Measurements from ENCODE around the gene RNF169.

RNF169 gene

DNA sequence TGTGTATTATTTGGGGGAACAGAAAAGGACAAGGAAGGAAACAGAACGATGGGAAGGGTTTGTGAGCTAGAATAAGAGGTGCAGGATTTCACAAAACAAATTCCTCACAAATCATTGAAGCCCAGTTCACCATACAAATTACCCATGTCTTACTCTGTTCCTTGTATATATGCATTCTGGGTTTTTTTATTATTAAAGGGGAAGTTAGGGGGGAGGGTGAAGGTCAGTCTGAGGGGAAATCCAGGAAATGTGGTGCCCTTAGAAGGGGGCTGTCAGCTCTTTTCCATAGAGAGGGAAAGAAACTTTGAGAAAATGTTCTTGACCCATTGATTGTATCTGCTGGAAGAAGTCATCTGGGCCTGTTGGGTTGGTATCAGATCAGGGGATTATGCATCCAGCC lies 90.8 kb downstream of the RNF169 start:
- no peak overlapping the region for H3K27ac Mint-ChIP-seq
- no peaks in the 10 kb centered on the region for H3K27me3 Mint-ChIP-seq
- H3K4me1 Mint-ChIP-seq = no peaks in the 10 kb centered on the region
- H3K4me3 Mint-ChIP-seq = no peak overlapping the region
- no peaks in the 10 kb centered on the region for H3K9me3 Mint-ChIP-seq
- CTCF ChIA-PET = interaction anchor here (1.0 to 1.3 kb wide), 2 partner anchors 12 to 100 kb away, joined by 3 read pairs; no protein-coding TSS in a partner anchor
- no peak for DNase-seq
- H3K36me3 Mint-ChIP-seq = peaks cover 37% of the 10 kb centered on the region

- no peaks in the 10 kb centered on the region for H3K27me3 Mint-ChIP-seq
- H3K4me1 Mint-ChIP-seq = no peaks in the 10 kb centered on the region
- no peak overlapping the region for H3K27ac Mint-ChIP-seq
- no peak for DNase-seq
- H3K9me3 Mint-ChIP-seq = no peaks in the 10 kb centered on the region
- H3K4me3 Mint-ChIP-seq = no peak overlapping the region
- H3K36me3 Mint-ChIP-seq = peaks cover 35% of the 10 kb centered on the region
- CTCF ChIA-PET = interaction anchor here (1.3 kb wide), 1 partner anchor 100 kb away, joined by 3 read pairs; no protein-coding TSS in a partner anchor
Observed at GRCh38 chr11:74839971-74840370, 91.3 kb downstream of the RNF169 start.

GRCh38 chr11:74840486-74840885 lies 91.8 kb downstream of the RNF169 start:
- H3K4me3 Mint-ChIP-seq = no peak overlapping the region
- H3K36me3 Mint-ChIP-seq = peaks cover 32% of the 10 kb centered on the region
- no peak for DNase-seq
- H3K27ac Mint-ChIP-seq = no peak overlapping the region
- CTCF ChIA-PET = interaction anchor here (1.3 kb wide), 1 partner anchor 101 kb away, joined by 3 read pairs; no protein-coding TSS in a partner anchor
- H3K9me3 Mint-ChIP-seq = no peaks in the 10 kb centered on the region
- no peaks in the 10 kb centered on the region for H3K27me3 Mint-ChIP-seq
- H3K4me1 Mint-ChIP-seq = no peaks in the 10 kb centered on the region

GRCh38 chr11:74842967-74843366 lies 94.3 kb downstream of the RNF169 start:
- CTCF ChIA-PET = no interaction called here
- Mint-ChIP-seq H3K9me3 (no peaks in the 10 kb centered on the region), H3K4me3 (no peak overlapping the region), H3K36me3 (peaks cover 20% of the 10 kb centered on the region), H3K27ac (no peak overlapping the region), H3K27me3 (no peaks in the 10 kb centered on the region), H3K4me1 (peaks cover 8% of the 10 kb centered on the region)
- no peak for DNase-seq

DNA sequence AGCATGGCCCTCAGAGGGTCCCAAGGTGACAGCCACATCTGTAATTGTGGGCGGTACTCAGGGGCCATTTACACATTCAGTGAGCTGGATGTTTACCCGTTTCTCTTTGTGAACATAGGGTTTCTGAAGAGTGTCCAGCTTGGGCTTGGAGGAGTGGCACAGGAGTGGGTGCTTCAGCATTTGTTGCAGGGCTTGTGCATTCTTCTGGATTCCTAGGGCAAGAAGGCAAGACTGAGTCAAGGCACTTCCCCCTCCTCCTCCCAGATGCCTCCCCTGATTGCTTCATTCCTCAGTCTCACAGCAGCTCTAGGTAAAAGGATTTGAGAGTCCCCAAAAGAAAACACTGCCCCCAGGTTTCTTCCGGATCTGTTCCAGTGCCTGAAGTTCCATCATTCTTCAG lies 95.4 kb downstream of the RNF169 start:
- DNase-seq = no peak
- H3K27ac Mint-ChIP-seq = no peak overlapping the region
- H3K36me3 Mint-ChIP-seq = peaks cover 20% of the 10 kb centered on the region
- H3K27me3 Mint-ChIP-seq = no peaks in the 10 kb centered on the region
- peaks cover 8% of the 10 kb centered on the region for H3K4me1 Mint-ChIP-seq
- H3K4me3 Mint-ChIP-seq = no peak overlapping the region
- CTCF ChIA-PET = no interaction called here
- H3K9me3 Mint-ChIP-seq = no peaks in the 10 kb centered on the region

DNA sequence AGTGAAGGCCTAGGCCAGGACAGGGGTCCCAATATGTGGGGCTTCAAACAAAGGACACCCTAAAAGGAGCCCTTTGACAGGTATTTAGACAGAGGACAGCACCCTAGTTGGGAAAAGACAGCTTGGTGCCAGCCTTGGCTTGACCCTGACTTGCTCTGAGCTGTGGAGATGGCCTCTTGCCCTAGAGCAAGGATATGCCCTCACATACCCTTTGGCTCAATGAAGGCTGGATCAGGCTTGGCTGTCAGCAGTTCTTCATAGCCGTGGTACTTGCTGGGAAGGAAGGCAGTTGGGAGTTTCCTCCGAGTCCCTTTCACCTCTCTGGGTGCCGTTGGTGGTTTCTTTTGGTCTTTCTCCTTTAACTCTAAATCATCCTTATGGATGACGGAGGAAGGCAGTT lies 96.2 kb downstream of the RNF169 start:
- H3K4me3 Mint-ChIP-seq = no peak overlapping the region
- CTCF ChIA-PET = no interaction called here
- peaks cover 8% of the 10 kb centered on the region for H3K4me1 Mint-ChIP-seq
- no peaks in the 10 kb centered on the region for H3K27me3 Mint-ChIP-seq
- H3K27ac Mint-ChIP-seq = no peak overlapping the region
- peaks cover 20% of the 10 kb centered on the region for H3K36me3 Mint-ChIP-seq
- no peak for DNase-seq
- H3K9me3 Mint-ChIP-seq = no peaks in the 10 kb centered on the region

GRCh38 chr11:74845978-74846517 lies 97.4 kb downstream of the RNF169 start:
- Mint-ChIP-seq H3K27ac (no peak overlapping the region), H3K4me1 (peaks cover 8% of the 10 kb centered on the region), H3K9me3 (no peaks in the 10 kb centered on the region), H3K4me3 (no peak overlapping the region), H3K27me3 (no peaks in the 10 kb centered on the region), H3K36me3 (peaks cover 15% of the 10 kb centered on the region)
- CTCF ChIA-PET = interaction anchor here (0.7 kb wide), 1 partner anchor 211 kb away, joined by 3 read pairs; no protein-coding TSS in a partner anchor
- DNase-seq = no peak

DNA sequence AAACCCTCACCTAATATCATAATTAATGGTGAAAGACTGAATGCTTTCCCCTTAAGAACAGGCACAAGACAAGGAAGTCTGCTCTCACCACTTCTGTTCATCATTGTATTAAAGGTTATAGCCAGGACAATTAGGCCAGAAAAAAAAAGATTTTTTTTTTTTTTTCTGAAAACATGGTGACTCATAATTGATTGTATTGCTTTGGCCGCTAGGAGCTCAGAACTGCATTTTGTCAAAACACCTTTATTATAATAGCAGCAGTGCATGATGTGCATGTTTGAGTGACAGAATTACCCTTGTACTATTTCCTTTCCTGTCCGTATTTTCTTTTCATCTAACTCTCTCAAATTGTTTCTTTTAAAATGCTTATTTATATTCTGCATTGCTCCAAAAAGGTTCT lies 98.1 kb downstream of the RNF169 start:
- CTCF ChIA-PET = interaction anchor here (0.7 kb wide), 1 partner anchor 211 kb away, joined by 3 read pairs; no protein-coding TSS in a partner anchor
- Mint-ChIP-seq H3K4me3 (no peak overlapping the region), H3K27ac (no peak overlapping the region), H3K27me3 (no peaks in the 10 kb centered on the region), H3K36me3 (peaks cover 20% of the 10 kb centered on the region), H3K9me3 (no peaks in the 10 kb centered on the region), H3K4me1 (peaks cover 8% of the 10 kb centered on the region)
- DNase-seq = no peak

GRCh38 chr11:74847395-74847794 lies 98.7 kb downstream of the RNF169 start:
- CTCF ChIA-PET = no interaction called here
- Mint-ChIP-seq H3K9me3 (no peaks in the 10 kb centered on the region), H3K27ac (no peak overlapping the region), H3K27me3 (no peaks in the 10 kb centered on the region), H3K4me3 (no peak overlapping the region), H3K4me1 (peaks cover 8% of the 10 kb centered on the region), H3K36me3 (peaks cover 18% of the 10 kb centered on the region)
- DNase-seq = no peak

GRCh38 chr11:74847895-74848294 lies 99.2 kb downstream of the RNF169 start:
- CTCF ChIA-PET = no interaction called here
- DNase-seq = no peak
- Mint-ChIP-seq H3K27me3 (no peaks in the 10 kb centered on the region), H3K9me3 (no peaks in the 10 kb centered on the region), H3K4me1 (peaks cover 8% of the 10 kb centered on the region), H3K36me3 (peaks cover 18% of the 10 kb centered on the region), H3K4me3 (no peak overlapping the region), H3K27ac (peak overlapping the region; percentile 6)

DNA sequence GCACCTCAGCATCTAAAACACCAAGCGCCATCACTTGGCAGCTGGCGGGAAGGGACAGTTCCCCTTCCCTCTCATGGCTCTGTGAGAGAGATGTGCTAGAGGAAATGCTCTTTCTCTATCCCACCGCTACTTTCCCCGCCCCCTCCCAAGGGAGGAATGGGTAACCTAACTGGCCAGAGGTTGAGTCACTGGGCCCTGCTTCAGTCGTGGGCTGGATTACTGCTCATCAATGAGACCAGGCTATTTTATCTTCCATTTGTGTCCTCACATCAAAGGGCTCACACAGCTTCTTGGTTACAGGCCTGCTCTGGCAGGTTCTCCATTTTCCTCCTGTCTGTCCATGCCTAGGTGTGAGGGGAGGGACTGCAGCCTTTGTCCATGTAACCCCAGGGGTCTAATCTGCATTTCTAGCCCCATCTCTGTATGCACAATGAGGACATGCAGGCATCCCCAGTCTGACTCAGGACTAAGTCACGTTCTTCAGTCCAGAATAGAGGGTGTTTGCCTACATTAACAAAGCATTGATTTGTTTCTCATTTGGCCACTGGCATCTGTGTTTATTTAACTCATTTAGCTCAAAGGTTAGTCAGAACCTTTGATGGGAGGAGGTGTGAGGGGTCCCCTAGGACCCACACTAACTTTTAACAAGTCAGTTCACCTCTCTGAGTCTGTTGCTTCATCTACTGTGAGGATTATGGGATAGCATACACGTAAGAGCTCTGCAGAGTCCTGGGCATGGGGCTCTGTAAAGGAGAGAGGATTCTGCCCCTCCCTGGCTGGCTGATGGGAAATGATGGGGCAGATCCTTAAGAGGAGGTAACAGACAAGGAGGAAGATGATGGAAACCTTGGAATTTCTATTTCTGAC lies 101.1 kb downstream of the RNF169 start:
- no peak for DNase-seq
- Mint-ChIP-seq H3K4me3 (no peak overlapping the region), H3K36me3 (peaks cover 17% of the 10 kb centered on the region), H3K27me3 (no peaks in the 10 kb centered on the region), H3K27ac (no peak overlapping the region), H3K4me1 (peaks cover 8% of the 10 kb centered on the region), H3K9me3 (no peaks in the 10 kb centered on the region)
- CTCF ChIA-PET = no interaction called here

DNA sequence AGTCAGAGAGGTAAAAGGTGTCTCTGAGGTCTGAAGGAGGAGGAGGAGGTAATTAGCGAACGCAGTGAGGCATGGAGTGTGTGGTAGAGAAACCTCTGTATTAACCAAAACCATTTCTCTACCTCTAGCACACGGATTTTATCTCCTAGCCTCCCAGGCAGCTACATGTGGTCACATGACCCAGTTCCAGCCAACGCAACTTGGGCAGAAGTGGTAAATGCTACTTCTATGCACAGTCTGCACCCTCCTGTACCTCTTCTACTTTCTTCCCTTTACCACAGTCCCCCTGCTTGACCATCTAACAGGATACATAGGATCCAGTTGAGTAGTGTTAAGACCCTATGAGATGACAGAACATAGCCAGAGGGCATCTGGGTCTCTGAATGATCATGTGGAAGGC lies 104.6 kb downstream of the RNF169 start:
- DNase-seq = no peak
- no peak overlapping the region for H3K27ac Mint-ChIP-seq
- CTCF ChIA-PET = no interaction called here
- peaks cover 24% of the 10 kb centered on the region for H3K36me3 Mint-ChIP-seq
- no peak overlapping the region for H3K4me3 Mint-ChIP-seq
- no peaks in the 10 kb centered on the region for H3K4me1 Mint-ChIP-seq
- no peaks in the 10 kb centered on the region for H3K9me3 Mint-ChIP-seq
- H3K27me3 Mint-ChIP-seq = no peaks in the 10 kb centered on the region

DNA sequence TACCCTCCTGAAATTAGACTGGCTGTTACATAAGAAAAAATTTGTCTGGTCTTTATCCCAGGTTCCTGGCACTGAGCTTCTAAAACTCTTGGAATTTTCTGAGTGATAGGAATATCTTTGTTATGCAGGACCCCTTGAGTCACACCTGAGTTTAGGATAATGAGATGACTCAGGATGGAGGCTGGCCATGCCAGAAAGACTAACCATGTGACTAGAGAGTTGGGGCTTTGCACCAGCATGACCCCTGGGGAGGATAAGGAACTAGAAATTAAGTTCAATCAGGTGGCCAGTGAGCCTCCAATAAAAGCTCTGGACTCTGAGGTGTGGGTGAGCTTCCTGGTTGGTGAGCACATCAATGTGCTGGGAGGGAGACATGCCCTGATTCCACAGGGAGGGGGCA lies 112.1 kb downstream of the RNF169 start:
- H3K4me3 Mint-ChIP-seq = no peak overlapping the region
- no peaks in the 10 kb centered on the region for H3K27me3 Mint-ChIP-seq
- peaks cover 33% of the 10 kb centered on the region for H3K9me3 Mint-ChIP-seq
- H3K4me1 Mint-ChIP-seq = no peaks in the 10 kb centered on the region
- peaks cover 51% of the 10 kb centered on the region for H3K36me3 Mint-ChIP-seq
- no peak for DNase-seq
- H3K27ac Mint-ChIP-seq = no peak overlapping the region
- CTCF ChIA-PET = no interaction called here

DNA sequence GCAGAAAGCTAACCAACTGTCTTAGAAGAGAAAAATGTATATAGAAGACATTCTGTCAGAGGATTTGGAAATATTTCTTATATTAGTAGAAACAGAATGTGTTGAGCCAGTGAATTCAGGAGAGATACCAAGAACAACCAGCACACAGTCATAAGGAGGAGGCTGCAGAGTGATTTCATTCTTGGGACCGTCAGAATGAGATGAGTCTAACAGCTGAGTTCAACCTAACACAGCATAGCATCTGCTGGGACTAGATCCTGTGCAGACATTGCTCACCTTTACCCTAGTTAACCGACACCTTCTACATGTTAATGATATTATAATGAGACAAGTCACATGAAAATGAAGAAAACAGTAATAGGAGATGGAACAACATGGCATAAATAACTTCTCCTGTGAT lies 114.8 kb downstream of the RNF169 start:
- H3K9me3 Mint-ChIP-seq = peaks cover 56% of the 10 kb centered on the region
- no peak overlapping the region for H3K27ac Mint-ChIP-seq
- no peaks in the 10 kb centered on the region for H3K4me1 Mint-ChIP-seq
- DNase-seq = no peak
- CTCF ChIA-PET = no interaction called here
- no peaks in the 10 kb centered on the region for H3K27me3 Mint-ChIP-seq
- H3K36me3 Mint-ChIP-seq = peaks cover 61% of the 10 kb centered on the region
- H3K4me3 Mint-ChIP-seq = no peak overlapping the region

DNA sequence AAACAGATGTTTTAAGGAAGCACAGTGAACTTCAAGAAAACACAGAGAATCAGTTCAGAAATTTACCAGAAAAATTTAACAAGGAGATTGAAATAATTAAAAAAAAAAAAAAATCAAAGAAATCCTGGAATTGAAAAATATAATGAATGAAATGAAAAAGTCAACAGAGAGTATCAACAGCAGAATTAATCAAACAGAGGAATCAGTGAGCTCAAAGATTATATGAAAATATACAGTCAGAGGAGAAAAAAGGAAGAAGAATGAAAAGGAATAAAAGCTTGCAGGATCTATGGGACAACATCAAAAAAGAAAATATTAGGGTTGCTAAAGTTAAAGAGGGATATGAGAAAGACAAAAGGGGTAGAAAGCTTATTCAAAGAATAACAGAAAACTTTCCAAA lies 117.9 kb downstream of the RNF169 start:
- no peak overlapping the region for H3K27ac Mint-ChIP-seq
- H3K27me3 Mint-ChIP-seq = no peaks in the 10 kb centered on the region
- peaks cover 65% of the 10 kb centered on the region for H3K9me3 Mint-ChIP-seq
- CTCF ChIA-PET = no interaction called here
- peaks cover 64% of the 10 kb centered on the region for H3K36me3 Mint-ChIP-seq
- H3K4me1 Mint-ChIP-seq = no peaks in the 10 kb centered on the region
- no peak overlapping the region for H3K4me3 Mint-ChIP-seq
- no peak for DNase-seq

All from activated naive CD4-positive, alpha-beta T cell treated with anti-CD3 and anti-CD28 coated beads, Interleukin-2, amount 10 ng/mL, durations not matched to agents 7 days and 5 days (primary cell).